ENCODE measurements around the gene PDE4B.

- TF ChIP-seq HDAC2 (CRISPR knock-in tag; IDR thresholded peaks at IDR 0.05) (no peak), RFXANK (CRISPR knock-in tag; IDR thresholded peaks at IDR 0.05) (no peak), JUN (CRISPR knock-in tag; IDR thresholded peaks at IDR 0.05) (no peak), HMGXB4 (CRISPR knock-in tag; IDR thresholded peaks at IDR 0.05; ENCODE audit: borderline replicate concordance in 1 of 2, low read depth in 1 of 2) (no peak), CENPX (CRISPR knock-in tag; IDR thresholded peaks at IDR 0.05) (no peak), ZFP90 (CRISPR knock-in tag; IDR thresholded peaks at IDR 0.05; ENCODE audit: borderline replicate concordance) (no peak), ZFP36 (IDR thresholded peaks at IDR 0.05; ENCODE audit: borderline replicate concordance, low read depth, low read length, partially characterized antibody) (no peak), ASH2L (IDR thresholded peaks at IDR 0.05; ENCODE audit: insufficient read length, low read depth, low read length) (no peak), ZNF839 (CRISPR knock-in tag; IDR thresholded peaks at IDR 0.05; ENCODE audit: borderline replicate concordance) (no peak)
Observed at GRCh38 chr1:65975708-65976107, 183.0 kb downstream of the PDE4B start.

Measured in HepG2 (cell line).